Fibroblast of mammary gland (primary cell): Measurements from ENCODE around the gene KLRF1.

Experiments used
- DNase-seq: peaks from one replicate; pipeline ENCODE4 v3.0.0-alpha.2; 2010; ENCODE audit warnings: low read depth
- H3K4me3 ChIP-seq: 2 replicates; pipeline ENCODE4 v1.5.1; 2011; ENCODE audit warnings: low read depth, mild to moderate bottlenecking, low read length, moderate library complexity; ENCODE audit not compliant: control insufficient read depth
- TF ChIP-seq, protein P1 (sequence below): conservative IDR thresholded peaks from 2 replicates; pipeline ENCODE4 v1.5.1; 2011; ENCODE audit warnings: low read depth, low read length, inconsistent platforms; ENCODE audit not compliant: control insufficient read depth, insufficient read depth

KLRF1 gene

DNA sequence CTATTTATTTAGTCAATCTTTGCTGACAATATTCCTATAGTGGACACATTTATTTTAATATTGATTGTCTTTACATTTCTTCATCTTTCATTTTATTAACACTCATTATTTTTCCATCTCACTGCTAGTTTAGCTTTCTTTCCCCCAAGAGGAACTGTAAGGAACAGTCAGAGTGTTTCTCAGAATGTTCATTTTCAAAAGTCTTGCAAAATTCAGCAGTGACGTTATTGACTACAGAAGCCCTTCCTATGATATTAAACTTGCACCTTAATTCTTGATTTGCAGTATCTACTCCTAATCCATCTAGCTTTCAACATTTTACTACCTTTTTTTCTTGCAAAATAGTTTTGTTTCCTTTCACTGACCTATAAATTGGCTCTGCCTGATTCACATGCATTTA, 28.9 kb downstream of the KLRF1 start:
- TF ChIP-seq, protein P1, sequence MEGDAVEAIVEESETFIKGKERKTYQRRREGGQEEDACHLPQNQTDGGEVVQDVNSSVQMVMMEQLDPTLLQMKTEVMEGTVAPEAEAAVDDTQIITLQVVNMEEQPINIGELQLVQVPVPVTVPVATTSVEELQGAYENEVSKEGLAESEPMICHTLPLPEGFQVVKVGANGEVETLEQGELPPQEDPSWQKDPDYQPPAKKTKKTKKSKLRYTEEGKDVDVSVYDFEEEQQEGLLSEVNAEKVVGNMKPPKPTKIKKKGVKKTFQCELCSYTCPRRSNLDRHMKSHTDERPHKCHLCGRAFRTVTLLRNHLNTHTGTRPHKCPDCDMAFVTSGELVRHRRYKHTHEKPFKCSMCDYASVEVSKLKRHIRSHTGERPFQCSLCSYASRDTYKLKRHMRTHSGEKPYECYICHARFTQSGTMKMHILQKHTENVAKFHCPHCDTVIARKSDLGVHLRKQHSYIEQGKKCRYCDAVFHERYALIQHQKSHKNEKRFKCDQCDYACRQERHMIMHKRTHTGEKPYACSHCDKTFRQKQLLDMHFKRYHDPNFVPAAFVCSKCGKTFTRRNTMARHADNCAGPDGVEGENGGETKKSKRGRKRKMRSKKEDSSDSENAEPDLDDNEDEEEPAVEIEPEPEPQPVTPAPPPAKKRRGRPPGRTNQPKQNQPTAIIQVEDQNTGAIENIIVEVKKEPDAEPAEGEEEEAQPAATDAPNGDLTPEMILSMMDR: no peak
- no peak for DNase-seq
- no peak overlapping the region for H3K4me3 ChIP-seq

DNA sequence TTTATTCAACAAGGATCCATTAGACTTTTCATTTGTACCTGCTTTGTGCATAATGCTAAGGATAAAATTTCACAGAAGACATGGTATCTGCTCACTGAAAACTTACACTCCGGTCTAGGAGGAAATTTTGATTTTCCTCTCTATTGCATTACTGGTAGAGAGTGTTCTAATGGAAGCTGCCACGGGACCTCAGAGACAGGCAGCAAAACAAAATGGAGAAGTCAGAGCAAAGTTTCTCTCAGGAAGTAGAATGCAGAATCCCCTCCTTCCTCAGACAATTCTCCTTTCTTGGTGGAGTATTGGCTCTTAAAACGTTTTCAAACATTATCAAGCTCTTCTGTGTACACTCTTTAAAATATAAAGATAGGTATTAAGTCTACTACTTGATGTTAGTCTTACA, 29.6 kb downstream of the KLRF1 start:
- DNase-seq: no peak
- TF ChIP-seq, protein P1: no peak
- no peak overlapping the region for H3K4me3 ChIP-seq

DNA sequence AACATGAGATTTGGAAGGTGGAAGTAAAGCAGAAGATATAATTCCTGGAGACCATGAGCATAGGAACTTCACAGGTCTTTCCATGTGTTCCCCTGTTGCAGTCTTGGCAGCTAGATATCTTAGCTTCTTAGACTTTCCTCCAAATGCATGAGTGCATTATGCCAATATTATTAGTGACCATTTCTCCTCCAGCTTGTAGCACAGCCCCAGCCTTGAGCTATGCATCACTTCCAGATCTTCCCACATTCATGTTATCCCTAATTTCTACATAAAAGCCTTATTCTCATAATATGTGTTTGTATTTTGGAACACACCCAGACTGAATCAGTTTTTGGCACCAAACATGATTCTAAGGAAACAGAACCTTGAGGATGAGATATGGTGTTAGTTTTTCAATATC, 30.9 kb downstream of the KLRF1 start:
- DNase-seq: peak; percentile 38
- H3K4me3 ChIP-seq: no peak overlapping the region
- TF ChIP-seq, protein P1: no peak

- TF ChIP-seq, protein P1: no peak
- H3K4me3 ChIP-seq: no peak overlapping the region
- no peak for DNase-seq
These were observed 37.8 kb downstream of the KLRF1 start for GRCh38 chr12:9864913-9865675.

DNA sequence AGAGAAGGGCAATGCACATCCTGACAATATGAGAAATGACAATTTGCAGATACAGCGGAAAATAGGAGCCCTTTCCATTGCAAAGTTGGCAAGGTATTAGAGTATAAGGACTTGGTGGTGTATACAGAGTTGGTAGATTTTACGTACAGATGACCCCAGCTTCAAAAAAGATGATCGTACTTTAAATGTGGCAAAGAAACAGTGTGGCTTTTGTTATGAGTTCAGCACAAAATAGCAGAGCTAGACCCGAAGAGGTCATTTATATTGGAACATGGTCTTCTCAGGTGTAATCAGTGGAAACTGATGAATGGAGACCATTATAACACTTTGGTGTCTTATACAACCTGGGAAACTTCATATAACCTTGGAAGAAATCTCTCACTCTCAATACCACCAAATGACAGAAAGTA, 39.6 kb downstream of the KLRF1 start:
- TF ChIP-seq, protein P1: no peak
- DNase-seq: no peak
- peak overlapping the region; percentile 65 for H3K4me3 ChIP-seq

DNA sequence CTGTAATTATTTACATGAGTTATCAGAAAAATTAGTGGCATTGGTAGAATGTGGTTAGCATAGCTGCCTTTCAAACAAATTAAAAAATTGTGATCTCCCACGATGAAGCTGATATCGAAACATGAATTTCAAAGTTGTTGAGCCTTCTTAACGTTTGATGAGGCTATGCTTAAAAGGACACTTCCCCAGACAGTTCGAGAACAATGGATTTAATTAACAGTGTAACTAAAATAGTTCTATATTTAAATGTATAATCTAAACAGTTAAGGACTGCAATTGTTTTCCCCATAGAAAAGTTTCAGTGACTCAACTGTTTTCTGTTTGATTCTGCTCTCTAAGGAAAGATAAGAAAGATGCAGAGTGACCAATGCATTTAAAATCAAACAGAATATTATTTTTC, 40.2 kb downstream of the KLRF1 start:
- peak overlapping the region; percentile 65 for H3K4me3 ChIP-seq
- peak; percentile 14 for DNase-seq

More for the DNA sequence above, 40.2 kb downstream of the KLRF1 start:
- TF ChIP-seq, protein P1: no peak
